HUES64 (cell line): Measurements from ENCODE around the gene CA10.

ENCODE experiments used
- H3K27ac ChIP-seq: 2 replicates; pipeline ENCODE4 v1.7.0; 2013; ENCODE audit warnings: low read depth, low read length, inconsistent platforms
- H3K27me3 ChIP-seq: 2 replicates; pipeline ENCODE4 v1.6.1; 2013; ENCODE audit warnings: mild to moderate bottlenecking, low read length; ENCODE audit not compliant: insufficient read depth
- H3K36me3 ChIP-seq: 2 replicates; pipeline ENCODE4 v1.6.1; 2013; ENCODE audit warnings: mild to moderate bottlenecking, low read length; ENCODE audit not compliant: insufficient read depth
- H3K4me1 ChIP-seq: 2 replicates; pipeline ENCODE4 v1.6.1; 2013; ENCODE audit warnings: mild to moderate bottlenecking, low read length, moderate library complexity; ENCODE audit not compliant: insufficient read depth
- H3K4me3 ChIP-seq: 2 replicates; pipeline ENCODE4 v1.5.1; 2013; ENCODE audit warnings: mild to moderate bottlenecking, low read length, moderate library complexity
- H3K9ac ChIP-seq: 2 replicates; pipeline ENCODE4 v1.6.1; 2013; ENCODE audit warnings: mild to moderate bottlenecking, low read depth, low read length
- H3K9me3 ChIP-seq: 2 replicates; pipeline ENCODE4 v1.6.1; 2013; ENCODE audit warnings: low read depth, low read length; ENCODE audit not compliant: insufficient read depth
- WGBS: fragments of 150-250, 120-280 bp; methylation state at CpG from one replicate; pipeline ENCODE4 v1.1.7; 2013; ENCODE audit warnings: missing lambda C conversion rate; 5-methylcytosine and 5-hydroxymethylcytosine counted together

CA10 gene

DNA sequence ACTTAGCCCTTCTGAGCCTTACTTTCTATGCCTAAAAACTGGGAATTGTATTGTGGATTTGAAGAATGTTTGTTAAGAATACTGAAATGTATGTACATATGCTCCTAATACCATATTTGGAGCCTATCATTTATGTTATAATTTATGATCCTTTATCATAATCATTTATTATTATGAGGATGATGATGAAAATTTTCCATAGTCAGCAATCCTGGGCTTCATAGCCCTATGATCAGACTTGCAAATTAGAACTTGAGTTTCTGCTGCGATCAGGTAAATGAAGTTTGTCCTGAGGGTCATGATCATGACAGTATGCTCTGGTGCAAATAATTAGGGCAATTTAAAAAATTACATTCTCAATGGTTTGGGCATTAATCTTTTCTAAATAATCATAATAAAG lies 147.4 kb downstream of the CA10 start:
- 89% methylated on average over 1 of the region's 1 CpG for WGBS
- H3K27ac ChIP-seq, result no peak overlapping the region
- H3K9ac ChIP-seq, result no peak overlapping the region
- H3K27me3 ChIP-seq, result no peaks in the 10 kb centered on the region
- no peaks in the 10 kb centered on the region for H3K36me3 ChIP-seq
- no peak overlapping the region for H3K4me3 ChIP-seq
- H3K9me3 ChIP-seq, result peaks cover 14% of the 10 kb centered on the region
- no peaks in the 10 kb centered on the region for H3K4me1 ChIP-seq

DNA sequence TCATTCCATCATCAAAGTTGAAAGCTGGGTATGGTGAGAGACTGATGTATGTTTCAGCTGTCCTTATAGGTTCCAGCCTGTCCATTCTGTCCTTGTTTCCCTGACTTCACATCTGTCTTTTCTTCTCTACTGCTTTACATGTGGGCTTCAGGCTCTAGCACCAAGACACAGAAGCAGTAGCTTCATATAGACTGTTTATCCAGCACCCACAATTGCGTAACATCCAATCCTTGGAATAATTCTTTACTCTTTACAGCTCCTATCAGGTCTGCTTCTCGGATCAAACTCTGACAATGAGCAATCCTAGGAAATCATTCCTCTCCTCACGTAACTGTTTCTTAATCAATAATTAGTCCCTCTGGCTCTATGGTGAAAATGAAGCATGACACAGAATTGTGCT lies 158.9 kb downstream of the CA10 start:
- Histone ChIP-seq H3K27me3 (no peaks in the 10 kb centered on the region), H3K9me3 (0 out of 2 replicates have a peak, but pooled peaks cover 10% of the 10 kb centered on the region), H3K4me1 (no peaks in the 10 kb centered on the region), H3K4me3 (no peak overlapping the region), H3K36me3 (no peaks in the 10 kb centered on the region), H3K9ac (no peak overlapping the region), H3K27ac (no peak overlapping the region)
- 89% methylated on average over 3 of the region's 3 CpGs for WGBS

DNA sequence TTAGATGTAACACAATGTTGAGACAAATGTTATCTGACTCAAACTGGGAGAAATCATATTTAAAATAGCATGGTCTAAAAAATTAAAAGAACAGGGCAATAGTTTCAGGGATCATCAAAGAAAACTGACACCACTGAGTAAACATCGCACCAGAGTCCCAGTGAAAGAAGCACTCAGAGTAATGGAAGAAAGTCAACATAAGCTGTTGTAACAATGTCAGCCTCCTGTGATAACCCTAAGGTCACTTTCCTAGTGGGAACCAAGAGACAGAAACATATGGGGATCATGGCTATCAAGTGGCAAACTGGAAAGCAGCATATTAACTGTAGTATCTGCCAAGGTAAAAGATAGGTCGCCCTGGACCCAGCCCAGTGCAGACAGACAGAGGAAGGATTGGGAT lies 160.8 kb downstream of the CA10 start:
- Histone ChIP-seq H3K9me3 (peaks cover 15% of the 10 kb centered on the region; the same call in 1 of the 2 replicates), H3K27ac (no peak overlapping the region), H3K36me3 (no peaks in the 10 kb centered on the region), H3K4me1 (no peaks in the 10 kb centered on the region), H3K4me3 (no peak overlapping the region), H3K27me3 (no peaks in the 10 kb centered on the region), H3K9ac (no peak overlapping the region)
- 65% methylated on average over 2 of the region's 2 CpGs for WGBS

DNA sequence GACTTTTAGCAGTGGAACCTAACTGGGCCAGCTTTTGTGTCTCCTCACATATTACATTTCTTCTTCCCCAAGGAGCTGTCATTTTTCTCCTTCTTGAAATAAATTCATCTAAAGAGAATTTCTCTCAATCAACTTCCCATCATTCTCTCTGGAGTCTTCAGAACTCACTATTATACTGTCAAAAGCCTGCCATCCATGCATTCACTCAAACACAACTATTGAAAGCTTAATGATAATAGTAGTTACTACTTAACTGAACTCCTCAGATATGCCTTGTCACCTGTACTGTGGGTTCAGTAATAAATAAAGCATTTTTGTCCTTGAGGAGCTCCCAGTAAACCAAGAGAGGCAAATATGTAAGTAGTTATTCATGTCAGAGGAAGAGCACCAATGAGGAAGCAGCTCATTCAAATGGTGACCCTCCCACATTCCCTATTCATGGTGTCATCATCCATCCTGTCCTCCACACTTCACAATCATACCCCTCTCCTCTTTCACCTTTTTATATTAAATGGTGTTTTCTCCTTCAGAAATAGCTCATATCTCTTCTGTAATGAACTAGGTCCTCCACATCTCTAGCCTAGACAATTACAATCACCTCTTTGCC lies 162.6 kb downstream of the CA10 start:
- Histone ChIP-seq H3K9me3 (peaks cover 14% of the 10 kb centered on the region; the same call in 1 of the 2 replicates), H3K27ac (no peak overlapping the region), H3K9ac (no peak overlapping the region), H3K27me3 (no peaks in the 10 kb centered on the region), H3K36me3 (no peaks in the 10 kb centered on the region), H3K4me1 (no peaks in the 10 kb centered on the region), H3K4me3 (no peak overlapping the region)

DNA sequence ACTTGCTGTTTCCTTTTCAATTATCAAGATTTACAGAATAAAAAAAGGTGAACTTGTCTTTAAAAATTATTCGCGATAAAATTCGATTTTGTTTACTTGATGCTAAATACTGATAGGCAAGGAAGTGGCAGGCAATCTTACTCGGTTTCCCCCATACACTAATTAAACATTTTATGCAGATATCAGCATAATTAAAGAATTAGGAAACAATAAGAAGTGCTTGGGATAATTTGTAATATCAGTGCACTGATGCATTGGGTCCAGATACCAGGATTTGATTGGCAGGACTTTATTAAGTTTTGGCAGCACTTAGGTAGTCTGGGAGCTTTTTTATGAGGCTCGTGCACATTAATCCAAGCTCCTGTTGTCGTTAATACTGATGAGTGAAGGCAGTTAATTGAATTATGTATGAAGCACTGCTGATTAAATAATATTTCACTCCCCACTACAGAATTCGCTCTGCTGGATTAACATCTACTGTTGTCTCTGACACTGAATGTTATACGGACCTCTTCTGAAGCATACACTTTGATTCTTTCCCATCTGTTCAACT lies 165.6 kb downstream of the CA10 start:
- no peak overlapping the region for H3K4me3 ChIP-seq
- no peaks in the 10 kb centered on the region for H3K27me3 ChIP-seq

DNA sequence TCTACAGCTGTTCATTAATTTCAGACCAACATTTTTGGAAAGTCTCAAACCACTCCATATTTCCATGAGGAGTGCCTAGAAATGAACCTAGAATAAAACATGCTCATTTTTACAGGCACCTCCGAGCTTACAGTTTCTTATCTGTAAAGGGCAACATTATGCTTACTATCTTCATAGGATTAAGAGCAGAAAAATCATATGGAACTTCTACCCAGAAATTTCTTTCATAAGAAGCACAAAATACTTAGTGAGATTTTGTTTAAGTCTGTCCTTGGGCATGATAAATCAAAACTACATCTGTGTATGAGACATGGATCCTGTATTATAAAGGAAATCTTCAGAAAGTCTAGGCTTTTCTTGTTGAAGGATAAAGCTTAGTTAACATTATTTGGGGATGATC lies 187.4 kb downstream of the CA10 start:
- H3K9me3 ChIP-seq, result peaks cover 11% of the 10 kb centered on the region; the same call in 1 of the 2 replicates
- H3K4me1 ChIP-seq, result no peaks in the 10 kb centered on the region
- H3K4me3 ChIP-seq, result no peak overlapping the region
- WGBS, result 57% methylated on average over 1 of the region's 1 CpG
- no peak overlapping the region for H3K9ac ChIP-seq
- H3K27me3 ChIP-seq, result no peaks in the 10 kb centered on the region
- H3K27ac ChIP-seq, result no peak overlapping the region
- no peaks in the 10 kb centered on the region for H3K36me3 ChIP-seq

More for the DNA sequence above, 165.6 kb downstream of the CA10 start:
- H3K36me3 ChIP-seq, result no peaks in the 10 kb centered on the region
- no peak overlapping the region for H3K9ac ChIP-seq
- H3K27ac ChIP-seq, result no peak overlapping the region
- H3K9me3 ChIP-seq, result peaks cover 8% of the 10 kb centered on the region
- no peaks in the 10 kb centered on the region for H3K4me1 ChIP-seq
- WGBS, result 79% methylated on average over 4 of the region's 8 CpGs

DNA sequence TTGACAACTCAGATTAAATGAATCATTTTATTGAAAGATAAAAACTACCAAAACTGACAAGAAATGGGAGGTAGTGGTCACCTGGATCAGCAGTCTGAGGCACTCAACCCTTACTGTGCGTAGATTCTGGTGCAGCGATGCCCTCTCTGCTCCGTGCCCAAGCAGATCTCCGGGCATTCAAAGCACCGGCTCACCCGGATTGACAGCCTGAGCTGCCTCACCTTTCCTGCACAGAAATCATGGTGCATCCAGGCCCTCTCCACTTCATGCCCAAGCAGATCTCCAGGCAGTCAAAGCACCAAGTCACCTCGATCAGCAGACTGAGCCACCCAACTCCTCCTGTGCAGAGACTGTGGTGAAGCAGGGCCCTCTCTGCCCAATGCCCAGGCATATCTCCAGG lies 196.8 kb downstream of the CA10 start:
- WGBS, result 94% methylated on average over 7 of the region's 7 CpGs
- Histone ChIP-seq H3K27me3 (no peaks in the 10 kb centered on the region), H3K9ac (no peak overlapping the region), H3K4me3 (no peak overlapping the region), H3K27ac (no peak overlapping the region), H3K36me3 (no peaks in the 10 kb centered on the region), H3K4me1 (no peaks in the 10 kb centered on the region), H3K9me3 (peaks cover 33% of the 10 kb centered on the region)

DNA sequence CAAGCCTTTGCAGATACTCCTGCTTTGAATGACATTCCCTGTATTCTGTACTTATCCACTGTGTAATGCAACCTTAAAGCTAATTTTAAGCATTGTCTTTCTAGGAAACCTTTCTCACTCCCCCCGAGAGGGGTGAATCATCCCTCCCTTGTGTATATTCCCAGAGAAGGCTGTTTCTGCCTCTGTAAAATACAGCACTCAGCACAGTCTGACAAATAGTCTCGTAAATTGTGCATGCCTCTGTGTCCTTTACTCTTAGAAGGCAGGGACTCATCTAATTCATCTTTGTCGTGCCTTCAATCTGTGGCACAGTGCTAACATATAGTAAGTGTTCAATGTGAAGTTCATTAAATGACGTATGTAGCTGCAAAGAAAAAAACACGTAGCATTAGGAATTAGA lies 200.7 kb downstream of the CA10 start:
- no peak overlapping the region for H3K27ac ChIP-seq
- no peaks in the 10 kb centered on the region for H3K4me1 ChIP-seq
- no peaks in the 10 kb centered on the region for H3K27me3 ChIP-seq
- H3K4me3 ChIP-seq, result no peak overlapping the region
- no peak overlapping the region for H3K9ac ChIP-seq
- H3K36me3 ChIP-seq, result no peaks in the 10 kb centered on the region
- H3K9me3 ChIP-seq, result peaks cover 27% of the 10 kb centered on the region
- 84% methylated on average over 5 of the region's 5 CpGs for WGBS

DNA sequence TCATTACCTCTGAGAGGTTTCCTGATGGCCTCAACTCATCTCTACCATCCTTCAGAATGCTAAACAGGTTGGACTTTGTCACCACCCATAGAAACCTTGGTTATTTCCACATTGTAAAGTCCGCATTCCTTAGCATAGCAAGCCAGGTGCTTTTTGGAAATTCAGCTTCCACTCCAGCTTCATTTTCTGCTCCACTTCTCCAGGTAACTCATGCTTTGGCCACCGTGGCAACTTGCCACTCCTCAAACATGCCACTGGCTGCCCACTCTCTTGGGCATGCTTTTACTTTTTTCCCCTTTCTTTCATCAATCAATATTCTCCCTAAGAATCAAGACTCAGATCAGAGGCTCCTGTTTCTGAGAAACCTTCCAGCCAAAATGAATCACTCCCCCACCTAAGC lies 203.3 kb downstream of the CA10 start:
- Histone ChIP-seq H3K27me3 (no peaks in the 10 kb centered on the region), H3K4me3 (no peak overlapping the region), H3K27ac (no peak overlapping the region), H3K9ac (no peak overlapping the region), H3K36me3 (no peaks in the 10 kb centered on the region), H3K9me3 (peaks cover 9% of the 10 kb centered on the region; the same call in 1 of the 2 replicates), H3K4me1 (no peaks in the 10 kb centered on the region)
- 70% methylated on average over 2 of the region's 2 CpGs for WGBS

DNA sequence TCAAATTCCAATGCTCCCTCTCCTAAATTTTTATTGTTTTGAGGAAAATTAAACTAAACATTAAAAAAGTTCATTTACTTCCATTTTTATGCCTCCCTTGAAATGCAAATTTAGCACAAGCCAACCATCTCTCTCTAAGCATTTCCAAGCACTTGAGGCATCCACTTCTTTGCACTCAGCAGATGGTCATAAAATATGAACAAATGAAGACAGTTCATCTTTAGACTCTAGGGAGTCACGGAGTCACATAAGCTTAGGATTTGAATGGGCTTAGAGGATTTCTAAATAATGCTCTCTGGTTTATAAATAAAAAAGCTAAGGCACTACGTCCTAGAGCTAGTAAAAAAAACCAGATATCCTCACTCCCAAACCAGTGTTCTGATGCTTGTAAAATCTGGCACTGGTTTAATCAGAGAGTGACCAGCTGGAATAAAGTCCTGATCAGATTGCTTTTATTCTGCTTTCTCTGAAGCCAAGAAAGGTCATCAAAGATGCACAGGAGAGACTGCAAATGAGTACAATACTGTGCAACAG lies 204.2 kb downstream of the CA10 start:
- H3K27ac ChIP-seq, result no peak overlapping the region
- WGBS, result 50% methylated on average over 2 of the region's 2 CpGs
- H3K9me3 ChIP-seq, result peaks cover 8% of the 10 kb centered on the region; the same call in 1 of the 2 replicates
- no peaks in the 10 kb centered on the region for H3K36me3 ChIP-seq
- no peak overlapping the region for H3K4me3 ChIP-seq
- no peaks in the 10 kb centered on the region for H3K27me3 ChIP-seq
- H3K4me1 ChIP-seq, result no peaks in the 10 kb centered on the region
- no peak overlapping the region for H3K9ac ChIP-seq

DNA sequence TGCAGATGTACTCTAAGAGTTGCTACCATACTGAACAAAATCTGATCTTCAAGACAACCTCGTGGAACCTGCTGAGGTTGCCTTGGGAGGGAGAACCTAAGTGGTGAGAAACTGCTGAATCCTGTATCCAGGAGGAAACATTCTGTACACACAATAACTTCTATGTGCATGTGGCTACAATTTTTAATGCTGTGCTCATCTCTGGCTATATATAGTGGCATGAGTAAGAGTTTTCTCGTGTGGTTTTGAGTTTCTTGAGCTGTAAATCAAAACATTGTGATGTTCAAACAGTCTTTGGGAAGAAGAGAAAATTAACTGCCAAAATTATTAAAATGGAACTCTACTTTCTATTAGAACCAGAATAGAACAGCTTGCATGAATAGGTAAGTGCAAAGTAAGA lies 206.8 kb downstream of the CA10 start:
- Histone ChIP-seq H3K36me3 (no peaks in the 10 kb centered on the region), H3K9me3 (peaks cover 8% of the 10 kb centered on the region; the same call in 1 of the 2 replicates), H3K27ac (no peak overlapping the region), H3K4me3 (no peak overlapping the region), H3K9ac (no peak overlapping the region), H3K27me3 (no peaks in the 10 kb centered on the region), H3K4me1 (no peaks in the 10 kb centered on the region)
- 15% methylated on average over 2 of the region's 2 CpGs for WGBS
